Ovary (tissue), 3 donors: Measurements from ENCODE around the gene PGM3.

Source experiments
- CTCF ChIP-seq, 3 donors: fragments of 450-650 bp in 2 of 3; fragments of 200-600 bp in 1 of 3; IDR thresholded peaks; one replicate each; pipeline versions ENCODE4 v1.5.1 to v1.8.0; 2016 to 2022; ENCODE audit warnings: antibody characterized with exemption in 3 of 3, mild to moderate bottlenecking in 1 of 3
- EP300 ChIP-seq: sonication (generic); formaldehyde crosslinking; IDR thresholded peaks from one replicate; pipeline ENCODE4 v1.6.1; 2017; ENCODE audit warnings: antibody characterized with exemption
- POLR2A ChIP-seq: fragments of 450-650 bp; IDR thresholded peaks from one replicate; pipeline ENCODE4 v1.6.1; 2017; ENCODE audit warnings: antibody characterized with exemption, mild to moderate bottlenecking, moderate library complexity
- donor health status: DM: no; HTN: no; CAD: no.

- TF ChIP-seq EP300: no peak
- no peak for TF ChIP-seq POLR2A
- TF ChIP-seq CTCF (IDR thresholded peaks at IDR 0.05): no peak
These were observed 16.8 kb downstream of the PGM3 start for GRCh38 chr6:83176246-83176645.
